ENCODE results near the gene AMZ1.

The AMZ1 gene

DNA sequence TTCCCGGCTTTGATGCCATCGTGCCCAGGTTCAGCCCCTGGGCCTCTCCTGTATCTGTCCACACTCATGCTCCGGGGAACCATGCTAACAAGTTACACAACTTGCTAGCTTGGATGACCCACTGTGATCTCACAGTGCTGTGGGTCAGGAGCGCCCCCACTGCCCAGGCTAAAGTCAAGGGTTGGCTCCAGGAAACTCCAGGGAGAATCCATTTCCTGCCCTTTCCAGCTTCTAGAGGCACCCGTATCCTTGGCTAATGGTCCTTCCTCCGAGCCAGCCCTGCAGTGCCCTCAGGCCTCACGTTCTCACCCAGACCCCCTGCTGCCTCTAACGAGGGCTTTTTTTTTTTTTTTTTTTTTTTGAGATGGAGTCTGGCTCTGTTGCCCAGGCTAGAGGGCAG, 19.5 kb downstream of the AMZ1 start:
- DNase-seq (ENCODE audit: low spot score), result no peak
- TF ChIP-seq, protein P1, sequence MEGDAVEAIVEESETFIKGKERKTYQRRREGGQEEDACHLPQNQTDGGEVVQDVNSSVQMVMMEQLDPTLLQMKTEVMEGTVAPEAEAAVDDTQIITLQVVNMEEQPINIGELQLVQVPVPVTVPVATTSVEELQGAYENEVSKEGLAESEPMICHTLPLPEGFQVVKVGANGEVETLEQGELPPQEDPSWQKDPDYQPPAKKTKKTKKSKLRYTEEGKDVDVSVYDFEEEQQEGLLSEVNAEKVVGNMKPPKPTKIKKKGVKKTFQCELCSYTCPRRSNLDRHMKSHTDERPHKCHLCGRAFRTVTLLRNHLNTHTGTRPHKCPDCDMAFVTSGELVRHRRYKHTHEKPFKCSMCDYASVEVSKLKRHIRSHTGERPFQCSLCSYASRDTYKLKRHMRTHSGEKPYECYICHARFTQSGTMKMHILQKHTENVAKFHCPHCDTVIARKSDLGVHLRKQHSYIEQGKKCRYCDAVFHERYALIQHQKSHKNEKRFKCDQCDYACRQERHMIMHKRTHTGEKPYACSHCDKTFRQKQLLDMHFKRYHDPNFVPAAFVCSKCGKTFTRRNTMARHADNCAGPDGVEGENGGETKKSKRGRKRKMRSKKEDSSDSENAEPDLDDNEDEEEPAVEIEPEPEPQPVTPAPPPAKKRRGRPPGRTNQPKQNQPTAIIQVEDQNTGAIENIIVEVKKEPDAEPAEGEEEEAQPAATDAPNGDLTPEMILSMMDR (IDR thresholded peaks at IDR 0.05; ENCODE audit: extremely low read depth, missing control alignments), result no peak

DNA sequence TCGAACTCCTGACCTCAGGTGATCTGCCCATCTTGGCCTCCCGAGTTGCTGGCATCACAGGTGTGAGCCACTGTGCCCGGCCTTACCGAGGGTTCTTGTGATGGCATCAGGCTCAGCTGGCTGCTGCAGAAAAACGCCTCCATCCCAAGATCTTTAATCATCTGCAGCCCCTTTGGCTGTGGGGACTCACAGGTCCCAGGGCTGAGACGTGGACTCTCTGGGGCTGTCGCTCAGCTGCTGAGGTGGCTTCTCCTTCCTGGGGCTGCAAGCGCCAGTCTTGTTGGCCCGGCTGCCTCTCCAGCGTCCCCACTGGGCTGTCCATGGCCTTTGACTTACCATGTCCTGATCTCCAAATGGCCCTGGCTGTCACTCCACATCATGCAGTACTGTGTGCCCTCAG, 20.0 kb downstream of the AMZ1 start:
- no peak for DNase-seq (ENCODE audit: low spot score)
- TF ChIP-seq, protein P1 (IDR thresholded peaks at IDR 0.05; ENCODE audit: extremely low read depth, missing control alignments), result no peak

DNA sequence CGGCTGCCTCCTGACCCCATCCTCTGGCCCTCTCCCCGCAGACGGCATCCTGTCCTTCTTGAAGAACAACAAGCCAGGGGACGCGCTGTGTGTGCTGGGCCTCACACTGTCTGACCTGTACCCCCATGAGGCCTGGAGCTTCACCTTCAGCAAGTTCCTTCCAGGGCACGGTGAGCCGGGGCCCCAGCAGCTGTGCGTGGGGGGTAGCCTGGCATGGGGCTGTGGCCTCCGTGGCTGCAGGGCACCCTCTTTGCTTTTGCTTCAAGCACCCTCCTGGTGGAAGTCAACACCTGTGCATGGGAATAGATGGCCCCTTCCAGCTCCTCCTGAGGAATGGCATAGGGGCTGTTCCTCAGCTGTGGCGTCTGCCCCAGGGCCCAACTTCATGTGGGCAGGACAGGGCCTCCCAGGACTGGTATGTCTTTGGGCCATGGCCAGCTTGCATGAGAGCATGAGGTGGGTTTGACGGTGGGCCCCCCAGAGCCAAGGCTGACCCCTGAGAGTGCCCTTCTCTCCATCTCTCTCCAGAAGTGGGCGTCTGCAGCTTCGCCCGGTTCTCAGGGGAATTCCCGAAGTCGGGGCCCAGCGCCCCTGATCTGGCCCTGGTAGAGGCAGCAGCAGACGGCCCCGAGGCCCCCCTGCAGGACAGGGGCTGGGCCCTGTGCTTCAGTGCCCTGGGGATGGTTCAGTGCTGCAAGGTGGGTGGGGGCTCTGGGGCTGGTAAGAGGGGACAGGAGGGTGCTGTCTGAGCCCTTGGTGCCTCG, 20.7 kb downstream of the AMZ1 start:
- no peak for DNase-seq (ENCODE audit: low spot score)

DNA sequence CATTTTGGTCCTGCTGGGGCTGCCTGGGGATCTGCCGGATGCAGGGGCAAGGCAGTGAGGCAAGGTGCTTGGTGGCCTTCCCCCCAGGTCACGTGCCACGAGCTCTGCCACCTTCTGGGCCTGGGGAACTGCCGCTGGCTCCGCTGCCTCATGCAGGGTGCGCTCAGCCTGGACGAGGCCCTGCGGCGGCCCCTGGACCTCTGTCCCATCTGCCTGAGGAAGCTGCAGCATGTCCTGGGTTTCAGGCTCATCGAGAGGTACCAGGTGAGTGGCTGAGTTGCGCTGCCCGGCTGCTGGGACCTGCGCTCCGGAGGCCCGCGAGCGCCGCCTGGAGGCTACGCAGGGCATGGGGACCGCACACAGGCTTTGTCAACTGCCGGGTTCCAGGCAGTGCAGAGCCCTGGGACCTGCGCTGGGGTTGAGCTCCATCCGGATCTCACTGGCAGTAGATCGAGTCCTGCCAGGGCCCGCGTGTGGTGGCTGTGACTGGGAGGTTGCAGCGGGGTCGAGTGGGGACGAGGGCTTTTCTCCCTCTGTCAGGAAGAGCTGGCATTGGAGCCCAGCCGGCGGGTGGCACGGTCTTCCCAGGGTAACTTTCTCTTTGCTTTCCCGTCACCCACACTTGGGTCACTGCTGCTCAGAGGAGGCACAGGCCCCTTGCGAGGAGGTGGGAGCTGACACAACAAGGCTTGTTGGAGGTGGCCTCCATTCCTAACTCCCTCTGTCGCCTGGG, 21.7 kb downstream of the AMZ1 start:
- DNase-seq (ENCODE audit: low spot score), result peak; percentile 89
- TF ChIP-seq, protein P1 (IDR thresholded peaks at IDR 0.05; ENCODE audit: extremely low read depth, missing control alignments), result peak; percentile 98

More for the DNA sequence above, 20.7 kb downstream of the AMZ1 start:
- TF ChIP-seq, protein P1 (IDR thresholded peaks at IDR 0.05; ENCODE audit: extremely low read depth, missing control alignments), result no peak

DNA sequence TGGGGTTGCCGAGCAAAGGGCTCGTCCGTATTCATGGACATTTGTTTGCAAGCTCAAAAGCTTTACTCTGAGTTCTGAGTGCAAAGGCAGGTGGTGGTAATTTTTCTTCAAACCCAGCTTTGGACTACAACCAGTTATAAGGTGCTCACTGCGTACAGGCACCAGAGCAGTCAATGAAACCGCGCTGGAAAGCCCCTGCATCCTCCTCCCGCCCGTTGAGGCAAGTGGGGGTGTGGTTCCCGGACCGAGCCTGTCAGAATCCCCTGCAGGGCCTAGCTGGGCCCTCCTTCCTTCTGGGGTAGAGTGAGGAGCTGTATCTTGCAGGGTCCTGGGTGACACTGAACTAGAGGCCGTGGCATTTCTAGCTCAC, 22.3 kb downstream of the AMZ1 start:
- TF ChIP-seq, protein P1 (IDR thresholded peaks at IDR 0.05; ENCODE audit: extremely low read depth, missing control alignments), result no peak
- DNase-seq (ENCODE audit: low spot score), result peak; percentile 87

DNA sequence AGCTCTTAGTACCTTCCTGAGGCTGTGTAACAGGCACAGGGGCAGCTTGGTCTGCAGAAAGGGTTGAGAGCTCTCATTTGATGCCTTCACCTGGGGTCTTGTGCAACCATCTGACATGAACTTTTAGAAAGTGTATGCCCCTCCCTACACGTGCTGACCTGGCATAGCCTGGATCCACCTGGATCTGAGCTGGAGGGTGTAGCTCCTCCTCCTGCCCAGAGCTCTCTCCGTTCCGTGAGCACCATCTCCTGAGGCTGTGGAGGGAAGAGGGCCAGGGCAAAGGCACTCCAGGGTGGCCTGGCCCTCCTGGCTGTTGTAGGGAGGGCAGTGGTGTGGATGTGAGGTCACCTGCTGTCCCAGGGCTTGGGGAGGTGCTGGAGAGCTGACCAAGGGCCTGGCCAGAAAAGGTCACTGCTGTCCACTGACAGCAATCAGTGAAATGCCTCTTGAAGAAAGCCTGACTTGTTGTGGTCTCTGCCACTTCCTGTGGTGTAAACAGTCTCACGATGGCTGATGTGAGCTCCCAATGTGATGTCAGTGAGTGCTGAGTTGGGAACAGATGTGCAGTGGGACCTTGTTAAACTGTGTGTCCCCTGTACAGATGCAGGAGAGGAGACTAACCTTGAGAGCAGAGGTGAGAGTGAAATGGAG, 23.0 kb downstream of the AMZ1 start:
- DNase-seq (ENCODE audit: low spot score), result peak; percentile 64

More for the DNA sequence above, 23.0 kb downstream of the AMZ1 start:
- TF ChIP-seq, protein P1 (IDR thresholded peaks at IDR 0.05; ENCODE audit: extremely low read depth, missing control alignments), result no peak
